Activated T-cell treated with anti-CD3 and anti-CD28 coated beads, Interleukin-2, amount 50 U/mL, for 1 hour (primary cell): Measurements from ENCODE around the gene KANSL3.
"Not testable (repeated sequence)": the region's sequence is repeated elsewhere in the genome, so short reads cannot be mapped to it uniquely, and the experiment has no call there.

Experiments used
- DNase-seq: peaks from one replicate; pipeline ENCODE4 v3.0.0-alpha.2; 2020

KANSL3 gene

DNA sequence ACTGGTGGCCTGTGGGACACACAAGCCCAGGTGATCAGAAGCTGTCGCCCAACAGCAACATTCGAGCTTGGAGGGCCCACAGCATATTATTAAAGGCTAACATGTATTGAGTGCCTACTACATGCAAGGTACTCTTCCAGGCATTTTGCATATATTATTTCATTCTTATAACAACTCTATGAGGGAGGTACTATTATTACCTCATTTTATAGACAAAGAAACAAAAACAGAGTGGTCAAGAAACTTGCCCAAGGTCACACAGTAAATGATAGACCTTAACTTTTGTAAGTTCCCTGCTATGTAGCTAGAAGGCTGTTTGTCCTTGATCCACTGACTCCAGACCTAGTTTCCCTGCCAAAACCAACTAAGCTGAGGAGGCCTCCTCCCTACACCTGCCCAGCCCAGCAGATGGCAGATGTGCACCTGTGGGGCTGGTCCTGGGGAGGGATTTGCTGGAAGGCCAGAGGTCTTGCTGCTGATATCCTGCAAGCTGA lies 35.7 kb downstream of the KANSL3 start:
- no peak for DNase-seq

DNA sequence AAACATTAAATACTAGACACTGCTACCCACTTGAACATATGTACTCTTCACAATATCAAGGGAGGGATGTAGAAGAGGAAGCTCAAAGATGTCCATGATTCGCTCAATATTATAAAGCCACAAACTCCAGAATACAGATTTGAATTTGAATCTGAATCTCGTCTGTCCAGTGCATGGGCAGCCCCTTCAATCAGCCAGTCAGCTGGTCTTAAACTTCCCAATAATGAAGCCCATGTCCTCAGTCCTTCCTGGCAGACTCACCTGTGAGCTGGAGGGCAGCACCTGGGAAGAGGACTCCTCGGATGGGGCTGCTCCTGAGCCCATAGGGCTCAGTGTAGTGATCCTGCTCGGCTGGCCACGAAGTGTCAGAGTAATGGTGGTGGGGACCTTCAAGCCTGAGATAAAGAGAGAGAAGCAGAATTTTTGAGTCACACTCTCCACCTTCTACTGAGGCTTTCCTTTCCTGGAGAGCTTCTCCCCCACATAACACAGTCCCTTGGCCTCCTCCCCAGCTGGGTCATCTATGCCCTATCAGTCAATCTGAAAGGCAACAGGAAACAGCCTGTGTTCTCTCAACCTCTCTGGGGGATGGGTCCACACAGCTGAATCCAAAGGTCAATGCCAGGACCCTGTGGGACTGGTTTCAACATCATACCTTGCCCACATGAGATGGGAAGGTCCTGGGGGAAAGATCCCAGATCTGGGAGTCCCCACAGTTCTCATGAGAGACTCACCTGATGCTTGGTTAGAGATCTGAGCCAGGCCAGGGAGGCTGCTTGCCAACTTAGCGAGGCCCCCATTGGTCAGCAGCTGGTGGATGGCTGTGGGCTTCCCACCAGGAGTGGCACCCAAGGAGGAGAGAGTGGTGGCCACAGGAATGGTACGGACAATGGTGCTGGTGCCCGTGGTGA lies 36.5 kb downstream of the KANSL3 start:
- DNase-seq = no peak

DNA sequence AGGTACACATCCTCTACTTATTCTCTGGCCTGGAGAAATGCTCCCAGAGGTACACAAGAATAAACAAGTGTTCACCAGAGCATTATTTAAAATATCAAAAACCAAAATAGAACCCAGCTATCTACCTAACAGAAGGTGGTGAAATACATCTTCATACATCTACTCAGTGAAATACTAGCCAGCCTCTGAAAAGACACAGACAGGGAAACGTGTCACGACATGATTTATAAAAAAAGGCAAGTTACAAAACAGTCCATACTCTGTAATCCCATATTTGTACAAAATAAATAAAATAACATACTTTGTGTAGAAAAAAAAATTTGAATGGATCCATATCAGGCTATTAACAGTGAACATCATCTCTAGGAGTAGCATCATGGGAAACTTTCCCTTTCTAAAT lies 38.2 kb downstream of the KANSL3 start:
- DNase-seq = no peak

DNA sequence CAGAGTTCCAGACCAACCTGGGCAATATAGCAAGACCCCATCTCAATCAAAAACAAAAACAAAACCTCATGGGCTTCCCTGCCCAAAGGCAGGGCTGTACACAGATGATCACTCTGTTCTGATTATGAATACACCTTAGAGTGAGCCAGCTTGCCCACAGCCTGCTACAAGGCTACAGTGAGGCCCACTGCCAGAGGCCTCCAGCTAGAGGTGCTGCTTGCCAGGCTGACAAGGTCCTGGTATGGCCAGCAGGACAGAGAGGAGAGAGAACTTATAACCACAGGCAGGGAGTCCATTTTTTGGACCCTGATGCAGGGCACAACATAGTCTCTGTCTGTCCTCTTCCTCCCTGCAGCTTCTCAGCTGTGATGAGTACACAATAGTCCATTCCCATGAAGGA lies 41.5 kb downstream of the KANSL3 start:
- no peak for DNase-seq

DNA sequence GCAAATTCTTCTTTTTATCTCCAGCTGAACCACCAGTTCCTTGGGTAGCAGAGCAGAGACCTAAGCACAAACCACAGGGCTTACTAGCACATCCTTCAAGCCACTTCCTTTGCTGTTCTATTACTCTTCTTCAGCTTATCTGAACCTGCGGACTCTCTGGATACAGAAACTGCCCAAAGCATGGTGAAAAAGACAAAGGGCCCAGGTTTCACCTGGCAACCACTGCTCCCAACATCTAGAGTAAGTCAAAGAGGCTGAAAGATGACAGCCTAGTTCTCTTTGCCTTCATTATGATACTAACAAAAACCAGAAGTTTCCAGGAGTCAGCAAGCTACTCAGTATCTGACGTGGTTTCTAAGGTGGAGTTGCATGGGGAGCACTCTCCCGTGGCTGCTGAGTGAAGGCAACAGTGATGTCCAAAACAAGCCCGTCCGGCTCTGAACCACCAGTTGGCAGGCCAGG lies 43.4 kb downstream of the KANSL3 start:
- no peak for DNase-seq

DNA sequence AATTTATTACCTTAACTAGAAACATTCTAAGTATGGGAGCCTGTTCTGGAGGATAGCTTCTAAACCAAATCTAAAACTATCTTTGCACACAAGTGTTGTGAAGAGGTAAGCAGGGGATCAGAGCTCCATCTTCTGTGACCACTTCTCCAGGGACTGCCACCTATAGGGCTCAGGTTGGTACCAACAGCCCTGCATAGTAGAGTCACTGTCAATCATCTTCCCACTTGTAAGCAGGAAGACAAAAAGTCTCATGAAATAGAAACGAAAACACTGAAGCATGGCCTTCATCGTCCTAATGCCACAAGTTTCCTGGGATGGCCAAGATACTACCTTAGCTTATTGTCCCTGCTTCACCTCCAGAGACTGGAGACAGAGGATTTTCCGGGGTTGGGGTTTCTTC lies 43.8 kb downstream of the KANSL3 start:
- no peak for DNase-seq

DNA sequence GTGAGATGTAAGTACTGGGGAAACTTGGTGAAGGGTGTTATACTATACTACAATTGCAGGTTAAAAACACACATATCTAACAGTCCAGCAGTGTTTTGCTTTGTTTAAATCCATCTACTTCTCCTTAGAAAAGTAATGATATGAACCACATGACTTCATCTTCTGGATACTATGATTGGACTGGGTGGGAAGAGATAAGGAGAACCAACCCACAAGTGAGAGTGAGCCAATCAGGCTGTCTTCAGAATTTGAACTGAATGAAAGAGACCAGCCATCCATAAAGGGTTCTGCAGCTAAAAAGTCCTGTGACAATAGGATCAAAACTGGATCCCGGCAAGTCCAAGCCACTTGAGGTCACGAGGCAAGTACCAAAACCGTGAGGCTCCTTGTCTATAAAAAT lies 46.6 kb downstream of the KANSL3 start:
- DNase-seq = no peak

DNA sequence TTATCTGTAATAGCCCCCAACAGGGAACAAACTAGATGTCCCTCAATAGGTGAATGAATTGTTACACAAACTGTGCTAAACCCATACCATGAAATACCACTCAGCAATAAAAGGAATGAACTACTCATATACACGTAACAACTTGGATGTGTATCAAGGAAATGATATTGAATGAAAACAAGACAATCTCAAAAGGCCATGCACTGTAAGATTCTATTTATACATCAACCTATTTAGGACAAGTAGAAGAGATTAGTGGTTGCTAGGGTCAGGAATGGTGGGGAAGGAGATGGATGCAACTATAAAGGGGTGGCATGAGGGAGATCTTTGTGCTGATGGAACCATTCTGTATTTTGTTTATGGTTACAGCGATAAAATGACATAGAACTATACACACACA lies 47.1 kb downstream of the KANSL3 start:
- DNase-seq = no peak

DNA sequence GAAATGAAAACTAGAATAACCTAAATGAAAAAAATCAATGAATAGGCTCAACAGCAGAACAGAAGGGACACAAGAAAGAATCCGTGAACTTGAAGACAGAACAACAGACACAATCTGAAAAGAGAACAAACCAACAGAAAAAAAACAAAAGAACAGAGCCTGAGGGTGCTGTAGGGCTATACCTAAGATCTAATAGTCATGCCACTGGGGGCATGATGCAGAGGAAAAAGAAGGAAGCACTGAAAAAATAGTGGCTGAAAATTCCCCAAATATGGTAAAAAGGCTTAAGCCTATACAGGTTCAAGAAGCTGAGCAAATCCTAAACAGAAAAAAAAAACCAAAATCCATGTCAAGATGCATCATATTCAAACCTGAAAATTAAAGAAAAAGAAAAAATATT lies 50.3 kb downstream of the KANSL3 start:
- DNase-seq = no peak

DNA sequence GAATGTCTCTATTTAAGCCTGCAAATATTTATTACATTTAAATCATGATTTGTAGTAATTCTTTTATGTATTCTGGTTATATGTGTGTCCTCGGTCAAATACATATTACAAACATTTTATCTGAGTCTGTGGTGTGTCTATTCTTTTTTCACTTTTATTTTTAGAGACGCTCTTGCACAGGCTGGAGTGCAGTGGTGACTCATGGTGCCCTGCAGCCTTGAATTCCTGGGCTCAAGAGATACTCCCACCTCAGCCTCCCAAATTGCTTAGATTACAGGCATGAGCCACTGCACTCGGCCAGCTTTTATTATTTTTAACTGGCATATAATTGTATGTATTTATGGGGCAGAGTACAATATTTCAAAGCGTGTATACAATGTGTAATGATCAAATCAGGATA lies 54.1 kb downstream of the KANSL3 start:
- no peak for DNase-seq

DNA sequence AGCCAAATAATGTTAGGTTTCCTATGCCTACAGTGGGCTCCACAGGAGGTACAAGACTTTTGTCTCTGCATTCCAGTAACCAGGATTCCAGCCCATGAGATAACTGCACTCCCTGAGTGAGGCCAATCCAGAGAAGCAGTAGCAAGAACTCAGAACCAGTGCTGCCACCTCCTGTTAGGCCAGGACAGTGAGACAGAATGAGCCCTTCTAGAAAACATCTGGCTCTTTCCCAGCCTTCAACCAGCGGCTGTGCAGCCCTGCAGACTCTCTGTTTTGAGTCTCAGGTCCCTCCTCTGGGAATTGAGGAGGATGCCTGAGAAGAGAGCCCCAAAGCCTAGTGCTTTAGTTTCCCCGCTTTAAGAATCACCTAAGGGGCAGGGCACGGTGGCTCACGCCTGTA lies 57.3 kb downstream of the KANSL3 start:
- DNase-seq = no peak

DNA sequence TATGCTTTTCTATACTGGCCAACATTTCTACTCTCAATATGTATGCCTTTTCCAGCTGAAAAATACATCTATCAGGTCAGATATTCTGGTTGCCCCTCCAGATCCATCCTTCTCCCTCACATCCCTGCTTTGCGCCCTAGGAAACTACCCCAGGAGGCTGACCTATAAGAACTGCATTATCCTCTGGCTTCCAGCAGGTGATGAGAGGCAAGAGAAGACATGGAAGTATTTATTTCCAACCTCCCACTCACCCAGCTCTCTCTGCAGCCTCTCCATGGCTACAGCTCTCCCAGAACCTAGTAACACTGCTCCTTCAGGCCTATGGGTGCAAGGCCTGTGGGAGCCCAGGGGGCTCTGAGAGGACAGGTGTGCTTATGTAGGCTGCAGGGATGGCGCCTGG lies 58.7 kb downstream of the KANSL3 start:
- no peak for DNase-seq

DNA sequence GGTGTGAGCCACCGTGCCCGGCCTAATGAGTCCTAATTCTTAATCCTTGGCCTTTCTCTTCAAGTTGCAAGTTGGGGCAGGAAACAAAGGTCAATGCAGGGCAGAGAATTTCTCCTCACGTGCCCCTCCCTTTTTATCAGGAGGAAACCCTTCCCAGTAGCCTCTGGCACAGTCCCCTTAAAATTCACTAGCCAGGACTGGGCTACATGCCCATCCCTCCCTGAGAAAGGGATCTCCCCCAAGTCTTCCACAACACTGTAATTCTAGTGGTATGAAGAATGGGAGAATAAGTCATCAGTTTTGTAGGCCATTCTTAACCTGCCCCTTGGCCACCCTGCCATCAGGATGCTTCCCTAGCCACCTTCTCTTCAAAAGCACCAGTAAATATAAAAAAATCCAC lies 59.4 kb downstream of the KANSL3 start:
- no peak for DNase-seq

DNA sequence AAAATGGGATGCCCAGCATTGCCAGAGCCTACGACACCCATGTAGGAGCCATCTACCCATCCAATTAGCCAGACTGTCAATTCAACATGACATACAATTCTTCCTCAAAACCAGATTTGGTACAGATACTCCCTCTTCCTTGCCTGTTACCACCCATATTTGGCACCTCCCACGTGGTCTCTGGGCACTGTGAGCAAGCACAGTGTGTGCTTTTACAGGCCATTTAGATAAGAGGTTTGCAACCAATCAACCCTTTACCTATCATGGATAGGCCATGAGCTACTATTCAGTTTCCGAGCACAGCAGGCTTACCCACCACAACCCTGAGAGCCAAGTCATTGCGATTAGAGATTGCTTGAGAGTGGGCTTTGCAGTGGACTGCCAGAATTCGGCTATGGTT lies 60.6 kb downstream of the KANSL3 start:
- DNase-seq = no peak

DNA sequence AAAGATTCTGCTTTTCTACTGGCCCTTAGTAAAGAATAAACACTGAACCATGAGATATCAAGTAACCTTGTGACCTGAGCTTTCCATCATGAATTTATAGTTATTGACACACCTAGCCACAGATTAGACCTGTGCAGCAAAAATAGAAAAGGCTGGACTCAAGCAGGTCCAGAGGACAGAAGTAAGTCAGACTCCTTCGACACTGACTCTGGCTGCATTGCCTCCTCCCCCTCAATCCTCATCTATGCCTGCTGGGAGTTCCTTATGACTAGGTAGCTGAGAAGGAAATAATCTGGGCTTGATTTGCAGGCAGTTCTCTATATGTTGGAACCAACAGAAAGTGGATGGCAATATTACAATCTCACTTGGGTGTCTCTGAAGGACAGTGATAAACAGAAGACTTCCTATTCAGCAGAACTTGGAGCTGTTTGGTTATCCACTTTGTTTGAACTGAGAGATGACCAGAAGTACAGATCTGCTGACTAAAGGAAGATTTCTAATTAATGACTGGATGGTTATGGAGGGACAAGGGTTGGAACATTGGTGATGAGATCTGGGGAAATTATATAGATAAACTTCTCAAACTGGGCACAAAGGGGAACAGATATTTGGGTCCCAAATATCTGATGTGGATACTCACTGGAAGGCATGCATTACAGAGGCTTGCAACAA lies 62.2 kb downstream of the KANSL3 start:
- DNase-seq = no peak

DNA sequence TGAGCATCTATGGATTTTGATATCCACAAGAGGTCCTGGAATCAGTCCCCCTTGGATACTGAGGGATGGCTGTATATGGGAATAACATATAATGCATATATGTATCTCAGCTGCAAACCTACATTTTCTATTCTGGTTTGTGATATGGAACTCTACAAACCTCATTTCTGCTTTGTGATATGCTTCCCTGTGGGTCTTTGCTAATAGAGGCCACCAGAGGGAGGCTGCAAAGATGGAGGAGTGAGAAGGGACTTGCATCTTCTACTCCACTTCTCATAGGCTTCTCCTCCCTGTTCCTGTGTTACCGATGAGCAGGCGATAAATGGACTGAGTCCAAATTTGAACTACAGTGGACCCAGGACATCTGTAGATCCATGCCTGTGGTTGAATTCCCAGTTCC lies 63.7 kb downstream of the KANSL3 start:
- no peak for DNase-seq

DNA sequence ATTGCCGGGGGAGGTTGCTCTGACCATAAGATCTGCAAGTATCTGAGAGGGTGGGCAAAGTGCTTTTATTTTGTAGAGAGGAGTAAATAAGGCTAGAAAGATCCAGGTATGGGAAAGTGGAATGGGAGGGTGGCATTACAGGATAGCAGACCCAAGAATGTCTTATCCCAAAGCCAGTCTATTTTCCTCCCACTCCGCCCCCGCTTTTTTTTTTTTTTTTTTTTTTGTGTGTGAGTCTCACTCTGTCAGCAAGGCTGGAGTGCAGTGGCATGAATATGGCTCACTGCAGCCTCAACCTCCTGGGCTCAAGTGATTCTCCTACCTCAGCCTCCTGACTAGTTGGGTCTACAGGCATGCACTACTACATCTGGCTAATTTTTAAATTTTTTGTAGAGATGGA lies 70.0 kb downstream of the KANSL3 start:
- no peak for DNase-seq

DNA sequence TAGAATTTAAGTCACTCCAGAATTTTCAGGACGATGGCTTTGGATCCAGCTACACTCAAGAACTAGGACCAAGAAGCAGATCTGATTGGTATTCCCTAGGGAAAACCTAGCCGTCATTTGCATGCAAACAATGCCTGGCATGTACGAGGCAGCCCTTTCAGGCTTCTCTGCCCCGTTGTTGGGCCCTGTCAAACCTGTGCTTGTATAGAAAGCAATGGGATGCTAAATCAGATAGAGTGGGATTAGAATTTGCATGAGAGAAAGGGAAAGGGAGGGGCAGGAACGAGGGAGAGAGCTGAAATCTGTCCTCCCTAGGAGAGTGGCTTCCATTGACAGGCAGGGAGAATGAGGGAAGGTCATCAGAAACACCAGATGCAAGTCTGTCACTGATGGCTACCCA lies 73.0 kb downstream of the KANSL3 start:
- DNase-seq = no peak

DNA sequence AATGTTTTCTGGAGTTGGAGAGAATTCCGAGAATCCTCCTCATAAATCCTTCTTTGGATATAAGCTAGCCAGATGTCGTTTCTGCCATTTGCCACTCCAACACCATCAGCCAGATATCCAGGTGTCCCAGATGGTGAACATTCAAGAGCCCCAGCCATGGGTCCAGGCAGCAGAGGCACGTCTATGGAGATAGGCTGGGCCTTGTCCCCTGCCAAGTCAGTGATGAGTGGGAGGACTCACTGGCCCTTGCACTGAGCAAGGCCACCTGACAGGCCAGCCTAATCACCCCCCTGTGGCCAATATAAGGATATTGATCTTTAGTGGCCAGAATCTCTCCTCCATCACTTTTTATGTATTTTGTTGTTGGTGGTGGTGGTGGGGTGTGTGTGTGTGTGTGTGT lies 73.5 kb downstream of the KANSL3 start:
- no peak for DNase-seq

DNA sequence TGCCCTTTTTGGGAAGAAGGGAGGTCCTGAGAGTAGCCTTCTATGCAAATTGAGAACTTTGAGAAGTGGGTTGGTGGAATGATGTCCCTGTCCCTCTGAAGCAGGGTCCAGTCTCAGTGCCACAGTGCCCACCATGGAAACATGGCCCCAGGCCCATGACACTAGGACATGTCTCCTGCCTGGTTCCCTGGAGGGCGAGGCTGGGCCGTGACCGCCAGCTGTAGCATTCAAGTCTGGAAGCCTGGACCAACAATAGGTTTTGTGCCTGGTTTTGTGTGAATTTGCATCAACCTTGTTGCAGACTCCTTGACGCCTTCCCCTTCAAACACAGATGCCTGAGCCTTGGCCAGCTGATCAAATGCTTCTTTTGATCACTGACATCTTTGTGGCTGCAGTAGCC lies 74.1 kb downstream of the KANSL3 start:
- DNase-seq = no peak

DNA sequence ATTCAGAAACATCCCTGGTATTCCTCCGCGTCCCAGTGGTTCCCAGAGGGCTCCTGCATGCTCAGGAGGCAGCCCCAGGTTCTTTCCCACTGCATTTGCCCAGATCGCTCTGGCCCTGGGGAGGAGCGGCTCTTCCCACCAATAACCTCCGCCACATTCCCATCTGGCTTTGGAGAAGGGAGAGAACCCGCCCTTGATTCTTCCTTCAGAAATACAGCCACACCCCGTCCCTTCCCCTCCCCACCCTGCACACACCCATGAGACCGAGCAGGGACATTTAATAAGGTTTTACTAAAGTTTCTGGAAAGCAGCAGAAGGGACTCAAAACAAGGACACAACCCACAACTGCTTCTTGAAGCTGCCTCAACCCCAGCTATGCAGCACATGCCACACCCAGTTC lies 79.6 kb downstream of the KANSL3 start:
- no peak for DNase-seq

DNA sequence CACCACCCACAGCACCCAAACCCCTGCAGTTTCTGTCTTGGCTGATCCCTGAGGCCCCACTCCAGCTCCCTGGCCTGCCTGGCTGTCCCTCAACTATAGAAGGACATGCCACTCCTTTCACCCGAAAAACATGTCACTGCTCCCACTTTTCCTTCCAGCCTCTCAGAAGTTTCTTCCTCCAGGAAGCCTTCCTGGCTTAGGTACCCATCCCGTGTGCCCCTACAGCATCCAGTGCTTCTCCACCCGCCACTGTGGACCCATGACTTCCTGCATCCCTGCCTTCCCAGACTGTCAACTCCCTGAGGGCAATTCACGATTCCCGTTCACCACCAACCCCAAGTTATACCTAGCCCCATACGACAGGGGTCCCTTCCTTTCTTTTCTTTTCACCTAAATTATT lies 80.1 kb downstream of the KANSL3 start:
- DNase-seq = no peak

DNA sequence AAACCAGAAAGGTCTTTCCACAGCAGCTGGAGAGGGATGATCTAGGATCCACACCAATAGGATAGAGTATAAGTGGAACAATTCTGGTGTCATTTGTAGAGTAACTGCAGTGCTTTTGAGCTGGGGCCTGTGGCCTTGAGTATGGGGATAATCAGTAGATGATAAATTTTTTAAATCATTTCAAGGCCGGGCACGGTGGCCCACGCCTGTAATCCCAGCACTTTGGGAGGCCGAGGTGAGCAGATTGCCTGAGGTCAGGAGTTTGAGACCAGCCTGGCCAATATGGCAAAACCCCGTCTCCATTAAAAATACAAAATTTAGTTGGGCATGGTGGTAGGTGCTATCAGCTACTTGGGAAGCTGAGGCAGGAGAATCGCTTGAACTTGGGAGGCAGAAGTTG lies 80.7 kb downstream of the KANSL3 start:
- not testable (repeated sequence) for DNase-seq
